ENCODE measurements around the gene ZNF804A.
"Not testable (repeated sequence)": the region's sequence is repeated elsewhere in the genome, so short reads cannot be mapped to it uniquely, and the experiment has no call there.

The ZNF804A gene

DNA sequence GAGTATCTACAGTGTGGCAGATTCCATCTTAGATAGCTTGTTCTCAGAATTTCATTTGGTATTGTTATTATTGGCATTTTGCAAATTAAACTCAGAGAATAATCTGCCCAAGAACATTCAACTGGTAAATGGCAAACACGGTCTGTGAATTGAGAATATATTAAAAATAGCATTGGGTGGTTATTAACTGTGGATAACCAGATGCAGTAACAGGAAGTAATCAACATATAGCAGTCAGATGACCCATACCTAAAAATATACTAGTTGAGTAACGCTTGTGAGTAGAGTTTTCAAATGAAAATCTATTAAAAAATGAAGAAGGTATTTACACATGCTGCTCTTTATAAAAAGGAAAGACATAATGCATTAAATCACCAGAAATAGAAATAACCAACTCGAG lies 129.5 kb downstream of the ZNF804A start:
- Mint-ChIP-seq H3K9me3 (no peaks in the 10 kb centered on the region), H3K4me1 (ENCODE audit: low read depth) (no peaks in the 10 kb centered on the region), H3K36me3 (ENCODE audit: low read depth) (no peaks in the 10 kb centered on the region), H3K27me3 (no peaks in the 10 kb centered on the region), H3K27ac (no peak overlapping the region), H3K4me3 (no peak overlapping the region)
- no peak for DNase-seq

DNA sequence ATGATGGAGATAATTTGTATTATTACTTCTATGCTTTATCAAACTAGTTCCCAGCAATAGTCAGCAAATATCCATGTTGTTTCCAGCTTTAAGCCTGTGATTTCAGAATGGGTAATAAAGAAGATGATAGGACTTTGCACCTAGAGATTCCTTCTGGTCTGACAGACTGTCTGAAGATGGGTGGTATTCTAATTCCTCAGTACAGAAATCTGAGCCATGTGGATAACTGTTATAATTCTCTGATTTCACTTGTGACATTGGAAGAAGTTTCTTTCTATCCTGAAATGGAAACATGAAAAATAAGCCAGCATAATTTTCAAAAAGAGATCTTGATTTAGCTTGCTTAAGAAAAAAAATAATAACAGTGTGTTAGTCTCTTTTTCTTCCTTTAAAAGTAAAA lies 130.1 kb downstream of the ZNF804A start:
- Mint-ChIP-seq H3K27me3 (no peaks in the 10 kb centered on the region), H3K4me3 (no peak overlapping the region), H3K36me3 (ENCODE audit: low read depth) (no peaks in the 10 kb centered on the region), H3K9me3 (no peaks in the 10 kb centered on the region), H3K27ac (no peak overlapping the region), H3K4me1 (ENCODE audit: low read depth) (no peaks in the 10 kb centered on the region)
- DNase-seq = no peak

- Mint-ChIP-seq H3K27me3 (no peaks in the 10 kb centered on the region), H3K27ac (no peak overlapping the region), H3K4me3 (no peak overlapping the region), H3K9me3 (no peaks in the 10 kb centered on the region), H3K36me3 (ENCODE audit: low read depth) (no peaks in the 10 kb centered on the region), H3K4me1 (ENCODE audit: low read depth) (no peaks in the 10 kb centered on the region)
- DNase-seq = no peak
Observed at GRCh38 chr2:184729581-184729980, 131.3 kb downstream of the ZNF804A start.

- H3K4me3 Mint-ChIP-seq = no peak overlapping the region
- no peak overlapping the region for H3K27ac Mint-ChIP-seq
- H3K9me3 Mint-ChIP-seq = no peaks in the 10 kb centered on the region
- no peaks in the 10 kb centered on the region for H3K36me3 Mint-ChIP-seq (ENCODE audit: low read depth)
- no peak for DNase-seq
- no peaks in the 10 kb centered on the region for H3K27me3 Mint-ChIP-seq
- H3K4me1 Mint-ChIP-seq (ENCODE audit: low read depth) = no peaks in the 10 kb centered on the region
Observed at GRCh38 chr2:184730288-184730687, 132.0 kb downstream of the ZNF804A start.

DNA sequence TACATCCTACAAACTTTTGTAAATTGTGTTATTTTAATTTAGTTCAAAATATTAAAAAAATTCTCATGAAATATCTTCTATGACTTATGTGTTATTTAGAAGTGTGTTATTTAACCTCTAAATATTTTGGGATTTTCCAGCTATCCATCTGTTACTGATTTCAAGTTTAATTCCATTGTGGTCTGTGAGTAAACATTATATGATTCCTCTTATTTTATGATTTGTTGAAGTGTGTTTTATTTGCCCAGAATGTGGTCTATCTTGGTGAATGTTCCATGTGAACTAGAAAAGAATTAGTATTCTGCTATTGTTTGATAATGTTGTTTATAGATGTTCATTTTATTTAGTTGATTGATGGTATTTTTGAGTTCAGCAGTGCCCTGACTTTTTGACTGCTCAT lies 136.0 kb downstream of the ZNF804A start:
- Mint-ChIP-seq H3K9me3 (no peaks in the 10 kb centered on the region), H3K4me1 (ENCODE audit: low read depth) (no peaks in the 10 kb centered on the region), H3K27me3 (no peaks in the 10 kb centered on the region), H3K4me3 (no peak overlapping the region), H3K27ac (no peak overlapping the region), H3K36me3 (ENCODE audit: low read depth) (no peaks in the 10 kb centered on the region)
- DNase-seq = no peak

DNA sequence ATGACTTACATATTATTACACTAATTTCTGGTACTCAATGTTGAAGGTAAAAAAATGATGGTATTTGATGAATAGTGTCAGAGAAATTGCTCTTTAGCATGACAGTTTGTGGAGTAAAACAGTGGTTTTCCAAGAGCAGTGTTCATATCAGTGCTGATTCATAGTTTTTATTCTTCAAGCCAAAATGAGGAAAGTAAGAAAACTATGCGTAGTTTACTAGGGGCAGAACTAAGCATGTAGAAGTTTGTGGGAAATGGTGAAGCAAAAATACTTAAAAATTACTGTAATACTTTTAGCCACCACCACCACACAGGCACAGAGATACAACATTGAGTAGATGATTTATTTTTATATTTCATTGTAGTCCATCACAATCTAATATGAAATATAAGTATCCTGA lies 137.3 kb downstream of the ZNF804A start:
- DNase-seq = no peak
- H3K4me1 Mint-ChIP-seq (ENCODE audit: low read depth) = no peaks in the 10 kb centered on the region
- no peaks in the 10 kb centered on the region for H3K27me3 Mint-ChIP-seq
- H3K27ac Mint-ChIP-seq = no peak overlapping the region
- H3K36me3 Mint-ChIP-seq (ENCODE audit: low read depth) = no peaks in the 10 kb centered on the region
- no peak overlapping the region for H3K4me3 Mint-ChIP-seq
- no peaks in the 10 kb centered on the region for H3K9me3 Mint-ChIP-seq

GRCh38 chr2:184743096-184743495 lies 144.8 kb downstream of the ZNF804A start:
- Mint-ChIP-seq H3K4me3 (no peak overlapping the region), H3K27me3 (no peaks in the 10 kb centered on the region), H3K36me3 (ENCODE audit: low read depth) (no peaks in the 10 kb centered on the region), H3K27ac (no peak overlapping the region), H3K4me1 (ENCODE audit: low read depth) (no peaks in the 10 kb centered on the region), H3K9me3 (peaks cover 3% of the 10 kb centered on the region)
- DNase-seq = no peak

GRCh38 chr2:184756161-184756560 lies 157.8 kb downstream of the ZNF804A start:
- Mint-ChIP-seq H3K9me3 (peaks cover 5% of the 10 kb centered on the region), H3K4me1 (ENCODE audit: low read depth) (no peaks in the 10 kb centered on the region), H3K27ac (no peak overlapping the region), H3K4me3 (no peak overlapping the region), H3K36me3 (ENCODE audit: low read depth) (no peaks in the 10 kb centered on the region), H3K27me3 (no peaks in the 10 kb centered on the region)
- no peak for DNase-seq

GRCh38 chr2:184756885-184757284 lies 158.6 kb downstream of the ZNF804A start:
- Mint-ChIP-seq H3K4me3 (no peak overlapping the region), H3K27me3 (no peaks in the 10 kb centered on the region)

DNA sequence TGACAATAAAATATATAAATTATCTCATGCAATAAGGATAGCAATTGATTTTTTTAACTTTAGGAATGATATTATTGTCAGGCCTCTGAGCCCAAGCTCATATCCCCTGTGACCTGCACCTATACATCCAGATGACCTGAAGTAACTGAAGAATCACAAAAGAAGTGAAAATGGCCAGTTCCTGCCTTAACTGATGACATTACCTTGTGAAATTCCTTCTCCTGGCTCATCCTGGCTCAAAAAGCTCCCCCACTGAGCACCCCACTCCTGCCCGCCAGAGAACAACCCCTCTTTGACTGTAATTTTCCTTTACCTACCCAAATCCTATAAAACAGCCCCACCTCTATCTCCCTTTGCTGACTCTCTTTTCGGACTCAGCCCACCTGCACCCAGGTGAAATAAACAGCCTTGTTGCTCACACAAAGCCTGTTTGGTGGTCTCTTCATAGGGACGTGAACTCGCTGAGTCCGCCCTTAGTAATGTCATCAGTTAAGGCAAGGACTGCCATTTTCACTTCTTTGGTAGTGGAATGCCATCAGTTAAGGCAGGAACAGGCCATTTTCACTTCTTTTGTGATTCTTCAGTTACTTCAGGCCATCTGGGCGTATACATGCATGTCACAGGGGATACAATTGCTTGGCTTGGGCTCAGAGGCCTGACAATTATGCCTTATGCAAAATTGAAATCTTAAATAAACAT lies 161.4 kb downstream of the ZNF804A start:
- H3K9me3 Mint-ChIP-seq; H3K27me3 Mint-ChIP-seq; H3K36me3 Mint-ChIP-seq (ENCODE audit: low read depth); H3K4me3 Mint-ChIP-seq; H3K4me1 Mint-ChIP-seq (ENCODE audit: low read depth); DNase-seq; H3K27ac Mint-ChIP-seq: not testable (repeated sequence)

More at GRCh38 chr2:184756885-184757284, 158.6 kb downstream of the ZNF804A start:
- no peak overlapping the region for H3K27ac Mint-ChIP-seq
- no peak for DNase-seq
- H3K4me1 Mint-ChIP-seq (ENCODE audit: low read depth) = no peaks in the 10 kb centered on the region
- no peaks in the 10 kb centered on the region for H3K36me3 Mint-ChIP-seq (ENCODE audit: low read depth)
- peaks cover 5% of the 10 kb centered on the region for H3K9me3 Mint-ChIP-seq

DNA sequence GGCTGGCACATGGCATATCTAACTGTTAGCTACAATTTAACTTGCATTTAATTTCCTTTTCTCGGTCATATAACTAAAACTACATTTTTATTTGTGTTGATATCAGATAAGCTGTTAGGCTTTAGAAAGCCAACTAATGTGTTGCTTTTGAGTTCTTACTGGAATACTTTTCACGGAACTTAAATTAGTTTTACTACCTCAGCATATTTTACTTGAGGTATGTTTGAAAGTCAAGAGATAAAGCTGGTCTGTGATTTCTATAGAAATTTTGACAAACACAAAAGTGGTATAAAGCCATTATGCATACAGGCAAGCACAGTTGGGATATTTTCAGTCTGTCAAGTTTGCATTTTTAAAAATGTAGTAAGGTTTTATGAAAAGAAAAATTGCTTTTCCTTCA lies 162.6 kb downstream of the ZNF804A start:
- H3K4me3 Mint-ChIP-seq = no peak overlapping the region
- H3K4me1 Mint-ChIP-seq (ENCODE audit: low read depth) = no peaks in the 10 kb centered on the region
- H3K27me3 Mint-ChIP-seq = no peaks in the 10 kb centered on the region
- DNase-seq = no peak
- H3K27ac Mint-ChIP-seq = no peak overlapping the region
- H3K36me3 Mint-ChIP-seq (ENCODE audit: low read depth) = no peaks in the 10 kb centered on the region
- peaks cover 6% of the 10 kb centered on the region for H3K9me3 Mint-ChIP-seq

DNA sequence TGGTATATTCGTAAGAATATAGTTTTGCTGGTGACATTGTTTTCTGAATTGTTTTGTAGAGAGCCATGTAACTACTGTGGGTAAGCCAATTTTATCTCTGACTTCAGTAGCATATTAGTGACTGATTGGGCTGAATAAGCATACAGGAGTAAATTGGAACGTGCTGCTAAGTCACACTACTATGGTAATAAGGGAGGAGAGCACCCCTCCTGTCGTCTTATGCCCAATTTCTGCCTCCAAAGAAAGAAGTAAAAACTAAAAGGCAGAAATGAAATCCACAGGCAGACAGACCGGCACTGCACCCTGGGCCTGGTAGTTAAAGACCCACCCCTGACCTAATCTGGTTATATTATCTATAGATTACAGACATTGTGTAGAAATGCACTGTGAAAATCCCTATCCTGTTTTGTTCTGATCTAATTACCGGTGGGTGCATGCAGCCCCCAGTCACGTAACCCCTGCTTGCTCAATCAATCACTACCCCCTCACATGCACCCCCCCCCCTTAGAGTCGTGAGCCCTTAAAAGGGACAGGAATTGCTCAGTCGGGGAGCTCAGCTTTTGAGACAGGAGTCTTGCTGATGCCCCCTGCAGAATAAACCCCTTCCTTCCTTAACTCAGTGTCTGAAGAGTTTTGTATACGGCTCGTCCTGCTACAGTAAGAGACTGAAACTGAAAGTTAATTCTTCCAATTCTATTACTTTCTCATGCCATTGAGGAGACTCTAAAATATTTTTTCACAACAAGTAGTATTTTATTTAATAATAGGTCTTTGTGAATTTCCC lies 167.0 kb downstream of the ZNF804A start:
- Mint-ChIP-seq H3K4me1 (ENCODE audit: low read depth) (no peaks in the 10 kb centered on the region), H3K27me3 (no peaks in the 10 kb centered on the region), H3K9me3 (peaks cover 2% of the 10 kb centered on the region), H3K4me3 (no peak overlapping the region), H3K36me3 (ENCODE audit: low read depth) (no peaks in the 10 kb centered on the region), H3K27ac (no peak overlapping the region)
- no peak for DNase-seq

GRCh38 chr2:184767059-184767458 lies 168.7 kb downstream of the ZNF804A start:
- Mint-ChIP-seq H3K36me3 (ENCODE audit: low read depth) (no peaks in the 10 kb centered on the region), H3K27ac (no peak overlapping the region), H3K27me3 (no peaks in the 10 kb centered on the region), H3K9me3 (peaks cover 2% of the 10 kb centered on the region), H3K4me3 (no peak overlapping the region), H3K4me1 (ENCODE audit: low read depth) (no peaks in the 10 kb centered on the region)
- no peak for DNase-seq

DNA sequence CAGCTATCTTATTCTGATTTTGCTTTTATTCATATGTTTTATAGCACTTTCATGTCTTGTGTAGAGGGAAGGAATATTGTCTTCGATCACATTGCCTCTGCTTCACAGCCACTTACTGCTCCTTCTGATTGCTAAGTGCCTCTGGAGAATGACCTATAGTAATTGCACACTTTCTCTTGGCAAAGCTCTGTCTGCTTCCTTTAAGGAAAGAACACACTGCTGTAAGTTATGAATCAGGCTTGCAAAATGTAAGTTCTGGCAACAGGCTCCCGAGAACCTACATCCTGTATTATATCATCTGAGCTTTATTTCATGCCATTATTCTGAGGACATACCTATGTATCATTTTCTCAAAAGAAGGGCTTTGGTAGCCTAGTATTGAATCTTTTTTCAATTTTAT lies 170.7 kb downstream of the ZNF804A start:
- H3K27me3 Mint-ChIP-seq = no peaks in the 10 kb centered on the region
- H3K4me3 Mint-ChIP-seq = no peak overlapping the region
- no peaks in the 10 kb centered on the region for H3K4me1 Mint-ChIP-seq (ENCODE audit: low read depth)
- no peak overlapping the region for H3K27ac Mint-ChIP-seq
- DNase-seq = no peak
- peaks cover 2% of the 10 kb centered on the region for H3K9me3 Mint-ChIP-seq
- H3K36me3 Mint-ChIP-seq (ENCODE audit: low read depth) = no peaks in the 10 kb centered on the region

GRCh38 chr2:184769686-184770085 lies 171.4 kb downstream of the ZNF804A start:
- H3K9me3 Mint-ChIP-seq = no peaks in the 10 kb centered on the region
- H3K27me3 Mint-ChIP-seq = no peaks in the 10 kb centered on the region
- no peak for DNase-seq
- H3K4me1 Mint-ChIP-seq (ENCODE audit: low read depth) = no peaks in the 10 kb centered on the region
- H3K4me3 Mint-ChIP-seq = no peak overlapping the region
- H3K27ac Mint-ChIP-seq = no peak overlapping the region
- H3K36me3 Mint-ChIP-seq (ENCODE audit: low read depth) = no peaks in the 10 kb centered on the region

All from activated T-cell treated with anti-CD3 and anti-CD28 coated beads, Interleukin-2, amount 50 U/mL, for 24 hours (primary cell).